Measurements from ENCODE around the gene CLIP3. TPM values are rescaled to one million over a fixed set of nuclear protein-coding genes. Genes with fewer than 3 reads are reported as not detected.
A peak's percentile ranks its signal among the peaks of the same experiment; 100 is the strongest.
"Not testable (repeated sequence)": the region's sequence is repeated elsewhere in the genome, so short reads cannot be mapped to it uniquely, and the experiment has no call there.

Gene CLIP3
- 0.51 and 4.3 TPM in 2 replicates for total RNA-seq

GRCh38 chr19:36032251-36033104 lies at the start of gene CLIP3:
Gene CLIP3, minus strand, starts transcription at chr19:36032873. Its CDS starts 516 bp downstream, at chr19:36032357.
- DNase-seq (ENCODE audit: low read depth), result no peak
- peak; percentile 3 for TF ChIP-seq CTCF (conservative IDR thresholded peaks at IDR 0.05; ENCODE audit: low read depth, low read length)
- peak within 1 kb of the TSS; percentile 71 for H3K4me3 ChIP-seq (ENCODE audit: low read depth, low read length)

- H3K4me3 ChIP-seq (ENCODE audit: low read depth, low read length), result no peak overlapping the region
Observed at GRCh38 chr19:36081894-36082293, 49.2 kb upstream of the CLIP3 start.

GRCh38 chr19:36081385-36081784 lies 48.7 kb upstream of the CLIP3 start:
- TF ChIP-seq CTCF (conservative IDR thresholded peaks at IDR 0.05; ENCODE audit: low read depth, low read length), result no peak
- DNase-seq (ENCODE audit: low read depth), result no peak
- no peak overlapping the region for H3K4me3 ChIP-seq (ENCODE audit: low read depth, low read length)

More at GRCh38 chr19:36081894-36082293, 49.2 kb upstream of the CLIP3 start:
- no peak for TF ChIP-seq CTCF (conservative IDR thresholded peaks at IDR 0.05; ENCODE audit: low read depth, low read length)
- no peak for DNase-seq (ENCODE audit: low read depth)

GRCh38 chr19:36079389-36079945 lies 46.8 kb upstream of the CLIP3 start:
- no peak for DNase-seq (ENCODE audit: low read depth)
- H3K4me3 ChIP-seq (ENCODE audit: low read depth, low read length), result no peak overlapping the region
- no peak for TF ChIP-seq CTCF (conservative IDR thresholded peaks at IDR 0.05; ENCODE audit: low read depth, low read length)

GRCh38 chr19:36073121-36073876 lies 40.6 kb upstream of the CLIP3 start:
- DNase-seq (ENCODE audit: low read depth), result no peak
- TF ChIP-seq CTCF (conservative IDR thresholded peaks at IDR 0.05; ENCODE audit: low read depth, low read length), result no peak
- H3K4me3 ChIP-seq (ENCODE audit: low read depth, low read length), result no peak overlapping the region

- no peak for TF ChIP-seq CTCF (conservative IDR thresholded peaks at IDR 0.05; ENCODE audit: low read depth, low read length)
- no peak for DNase-seq (ENCODE audit: low read depth)
- no peak overlapping the region for H3K4me3 ChIP-seq (ENCODE audit: low read depth, low read length)
Observed at GRCh38 chr19:36072081-36072480, 39.4 kb upstream of the CLIP3 start.

GRCh38 chr19:36068810-36069499 lies 36.3 kb upstream of the CLIP3 start:
- not testable (repeated sequence) for DNase-seq (ENCODE audit: low read depth); H3K4me3 ChIP-seq (ENCODE audit: low read depth, low read length)
